SW480 (cell line): ENCODE data around the gene ADAMTS2.
A peak's percentile ranks its signal among the peaks of the same experiment; 100 is the strongest.

Source experiments
- DNase-seq: peaks from one replicate; pipeline ENCODE4 v3.0.0-alpha.2; 2016; ENCODE audit warnings: low spot score

The ADAMTS2 gene

GRCh38 chr5:179345433-179346321, at the start of gene ADAMTS2:
ADAMTS2 (minus strand) TSS chr5:179345461; CDS start chr5:179345328, 133 bp downstream.
- DNase-seq = no peak

GRCh38 chr5:179393078-179393477, 47.8 kb upstream of the ADAMTS2 start:
- peak; percentile 58 for DNase-seq

- no peak for DNase-seq
Measured at GRCh38 chr5:179387151-179388110, 42.2 kb upstream of the ADAMTS2 start.

- DNase-seq = no peak
Measured at GRCh38 chr5:179385914-179386313, 40.7 kb upstream of the ADAMTS2 start.

- no peak for DNase-seq
Measured at GRCh38 chr5:179382486-179382885, 37.2 kb upstream of the ADAMTS2 start.

- DNase-seq = no peak
Measured at GRCh38 chr5:179381691-179382090, 36.4 kb upstream of the ADAMTS2 start.

- no peak for DNase-seq
Measured at GRCh38 chr5:179380211-179381035, 35.2 kb upstream of the ADAMTS2 start.

- no peak for DNase-seq
Measured at GRCh38 chr5:179379321-179379890, 34.1 kb upstream of the ADAMTS2 start.

- peak; percentile 30 for DNase-seq
Measured at GRCh38 chr5:179378441-179379271, 33.4 kb upstream of the ADAMTS2 start.

GRCh38 chr5:179378116-179378440, 32.8 kb upstream of the ADAMTS2 start:
- no peak for DNase-seq

- DNase-seq = no peak
Measured at GRCh38 chr5:179377421-179378115, 32.3 kb upstream of the ADAMTS2 start.

GRCh38 chr5:179376701-179377420, 31.6 kb upstream of the ADAMTS2 start:
- no peak for DNase-seq

- DNase-seq = no peak
Measured at GRCh38 chr5:179375831-179376365, 30.6 kb upstream of the ADAMTS2 start.

- no peak for DNase-seq
Measured at GRCh38 chr5:179375236-179375685, 30.0 kb upstream of the ADAMTS2 start.

GRCh38 chr5:179374506-179375235, 29.4 kb upstream of the ADAMTS2 start:
- no peak for DNase-seq

GRCh38 chr5:179373961-179374505, 28.8 kb upstream of the ADAMTS2 start:
- no peak for DNase-seq

- no peak for DNase-seq
Measured at GRCh38 chr5:179373101-179373934, 28.1 kb upstream of the ADAMTS2 start.
